Measurements from ENCODE around the gene CTDSPL.

DNA sequence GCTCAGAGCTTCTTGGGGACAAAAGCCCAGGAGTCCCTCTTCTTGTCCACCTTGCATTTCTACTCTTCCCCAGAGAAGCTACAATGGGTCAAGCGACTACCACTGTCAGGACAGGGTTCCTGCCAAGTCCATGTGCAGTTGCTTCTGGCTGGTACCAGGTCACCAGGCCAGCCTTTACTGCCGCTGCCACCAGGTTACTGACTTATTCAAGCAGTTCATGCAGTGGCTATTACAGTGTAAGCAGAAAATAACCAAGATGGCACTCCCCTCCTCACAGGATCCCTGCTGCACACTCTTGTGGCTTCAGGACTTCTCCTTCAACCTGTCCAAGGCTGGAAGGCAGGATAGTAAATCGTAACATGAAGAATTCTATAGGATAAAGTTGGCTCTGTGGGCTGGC is 42.1 kb downstream of the CTDSPL start:
- TF ChIP-seq ZNF274 (IDR thresholded peaks at IDR 0.05; ENCODE audit: low read depth, low read length) (no peak), YY1 (IDR thresholded peaks at IDR 0.05; ENCODE audit: insufficient read depth, insufficient read length) (no peak)
